ENCODE results near the gene TSHR.

DNA sequence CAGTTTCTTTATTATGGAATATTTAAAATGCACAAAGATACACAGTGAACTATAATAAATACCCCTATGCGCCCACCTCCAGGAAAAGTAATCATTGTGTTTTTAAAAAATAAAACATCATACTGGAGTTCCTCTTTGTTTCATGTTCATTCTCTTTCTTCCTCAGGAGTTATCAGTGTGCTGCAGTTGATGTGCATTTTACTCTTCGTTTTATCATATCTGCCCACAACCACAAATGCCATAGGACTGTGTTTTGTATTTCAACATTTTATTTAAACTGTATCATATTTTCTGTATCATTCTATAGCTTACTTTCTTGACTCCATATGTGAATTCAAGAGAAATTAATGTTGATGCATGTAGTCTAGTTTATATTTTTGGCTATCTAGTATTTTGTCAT, 53.9 kb downstream of the TSHR start:
- TF ChIP-seq, protein P1, sequence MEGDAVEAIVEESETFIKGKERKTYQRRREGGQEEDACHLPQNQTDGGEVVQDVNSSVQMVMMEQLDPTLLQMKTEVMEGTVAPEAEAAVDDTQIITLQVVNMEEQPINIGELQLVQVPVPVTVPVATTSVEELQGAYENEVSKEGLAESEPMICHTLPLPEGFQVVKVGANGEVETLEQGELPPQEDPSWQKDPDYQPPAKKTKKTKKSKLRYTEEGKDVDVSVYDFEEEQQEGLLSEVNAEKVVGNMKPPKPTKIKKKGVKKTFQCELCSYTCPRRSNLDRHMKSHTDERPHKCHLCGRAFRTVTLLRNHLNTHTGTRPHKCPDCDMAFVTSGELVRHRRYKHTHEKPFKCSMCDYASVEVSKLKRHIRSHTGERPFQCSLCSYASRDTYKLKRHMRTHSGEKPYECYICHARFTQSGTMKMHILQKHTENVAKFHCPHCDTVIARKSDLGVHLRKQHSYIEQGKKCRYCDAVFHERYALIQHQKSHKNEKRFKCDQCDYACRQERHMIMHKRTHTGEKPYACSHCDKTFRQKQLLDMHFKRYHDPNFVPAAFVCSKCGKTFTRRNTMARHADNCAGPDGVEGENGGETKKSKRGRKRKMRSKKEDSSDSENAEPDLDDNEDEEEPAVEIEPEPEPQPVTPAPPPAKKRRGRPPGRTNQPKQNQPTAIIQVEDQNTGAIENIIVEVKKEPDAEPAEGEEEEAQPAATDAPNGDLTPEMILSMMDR (IDR thresholded peaks at IDR 0.05; ENCODE audit: low read depth, low read length, poor library complexity, severe bottlenecking), result no peak
- no peak for TF ChIP-seq EZH2phosphoT487 (IDR thresholded peaks at IDR 0.05; ENCODE audit: borderline replicate concordance, low read length)

All from DOHH2 (cell line).